Esophagus muscularis mucosa (tissue), 4 donors: Measurements from ENCODE around the gene OTOGL. TPM values are rescaled to one million over a fixed set of nuclear protein-coding genes. Genes with fewer than 3 reads are reported as not detected.
"Not testable (repeated sequence)": the region's sequence is repeated elsewhere in the genome, so short reads cannot be mapped to it uniquely, and the experiment has no call there.

ENCODE experiments used
- DNase-seq: peaks from one replicate; pipeline ENCODE4 v3.0.0-alpha.2; 2017; ENCODE audit errors: extremely low spot score
- H3K27ac ChIP-seq, 4 donors: fragments of 200-600 bp; sonication (generic); replicated peaks in 1 of 4; 1 replicate in 3 of 4; 2 replicates in 1 of 4; pipeline ENCODE4 v1.5.1; 2016 to 2019; ENCODE audit warnings: mild to moderate bottlenecking in 1 of 4
- H3K27me3 ChIP-seq, 4 donors: fragments of 200-600 bp; sonication (generic); one replicate each; pipeline versions ENCODE4 v1.5.1 to v1.6.0; 2016 to 2019
- H3K36me3 ChIP-seq, 4 donors: fragments of 200-600 bp; sonication (generic); one replicate each; pipeline ENCODE4 v1.5.1; 2016 to 2019
- H3K4me1 ChIP-seq, 4 donors: fragments of 200-600 bp; sonication (generic); one replicate each; pipeline ENCODE4 v1.5.1; 2016 to 2019
- H3K4me3 ChIP-seq, 4 donors: fragments of 200-600 bp; sonication (generic); 1 replicate in 2 of 4; 2 replicates in 2 of 4; pipeline ENCODE4 v1.5.1; 2016 to 2019; ENCODE audit warnings: mild to moderate bottlenecking in 4 of 4, moderate library complexity in 1 of 4
- H3K9me3 ChIP-seq, 4 donors: fragments of 200-600 bp; sonication (generic); 1 replicate in 3 of 4; 2 replicates in 1 of 4; pipeline ENCODE4 v1.5.1; 2016 to 2019
- EP300 ChIP-seq: sonication (generic); formaldehyde crosslinking; IDR thresholded peaks from one replicate; pipeline ENCODE4 v1.6.1; 2017; ENCODE audit warnings: antibody characterized with exemption
- POLR2A ChIP-seq: fragments of 450-650 bp; IDR thresholded peaks from one replicate; pipeline ENCODE4 v1.6.1; 2017; ENCODE audit warnings: antibody characterized with exemption, moderate library complexity, mild to moderate bottlenecking, low read depth
- POLR2AphosphoS5 ChIP-seq, 2 donors: sonication (generic); formaldehyde crosslinking; IDR thresholded peaks; one replicate each; pipeline ENCODE4 v1.6.1; 2017; ENCODE audit warnings: antibody characterized with exemption in 2 of 2
- WGBS: methylation state at CpG from one replicate; pipeline ENCODE4 v1.1.5; 2018; 5-methylcytosine and 5-hydroxymethylcytosine counted together
- intact Hi-C: fragments of 100-400 bp; cut with DNase I; formaldehyde crosslinking; loops from one replicate; pipeline ENCODE4 v1.15.1; 2023
- total RNA-seq, 4 donors: library from RNA; depleted of rRNA; stranded (reverse); fragments of >200 nt; gene quantifications; one replicate each; pipeline versions ENCODE4 v1.1.0 to v1.2.1, GENCODE V29; 2016
- TF ChIP-seq, protein P1 (sequence below), 3 experiments: fragments of 200-600 bp in 2 of 3; fragments of 450-650 bp in 1 of 3; sonication (generic) in 2 of 3; IDR thresholded peaks; one replicate each; pipeline ENCODE4 v1.5.1; 2017 to 2019; ENCODE audit warnings: antibody characterized with exemption in 3 of 3, mild to moderate bottlenecking in 2 of 3, moderate library complexity in 1 of 3

Gene OTOGL
- total RNA-seq, 4 donors from 2014 or later, result 0.83 to 2.0 (median 1.6) TPM

DNA sequence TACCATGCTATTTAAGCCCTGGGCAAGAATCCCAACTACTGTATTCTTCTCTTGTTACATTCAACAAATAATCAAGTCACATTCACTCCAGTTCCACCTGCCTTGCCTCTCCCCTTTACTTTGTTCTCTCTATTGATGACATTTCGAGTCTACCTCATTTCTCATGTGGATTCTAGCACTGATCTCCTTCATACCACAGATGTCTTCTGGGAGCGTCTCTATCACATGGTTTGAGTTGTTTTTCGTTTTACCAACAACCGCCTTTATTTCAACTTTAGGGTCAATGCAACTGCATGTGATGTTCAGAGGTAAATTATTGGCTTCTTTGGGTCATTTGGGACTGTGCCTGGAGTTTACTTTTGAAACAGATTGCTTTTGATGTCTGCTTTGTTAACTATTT is 40.7 kb downstream of the OTOGL start:
- no peak overlapping the region for H3K27ac ChIP-seq
- no peaks in the 10 kb centered on the region for H3K27me3 ChIP-seq
- TF ChIP-seq, protein P1, sequence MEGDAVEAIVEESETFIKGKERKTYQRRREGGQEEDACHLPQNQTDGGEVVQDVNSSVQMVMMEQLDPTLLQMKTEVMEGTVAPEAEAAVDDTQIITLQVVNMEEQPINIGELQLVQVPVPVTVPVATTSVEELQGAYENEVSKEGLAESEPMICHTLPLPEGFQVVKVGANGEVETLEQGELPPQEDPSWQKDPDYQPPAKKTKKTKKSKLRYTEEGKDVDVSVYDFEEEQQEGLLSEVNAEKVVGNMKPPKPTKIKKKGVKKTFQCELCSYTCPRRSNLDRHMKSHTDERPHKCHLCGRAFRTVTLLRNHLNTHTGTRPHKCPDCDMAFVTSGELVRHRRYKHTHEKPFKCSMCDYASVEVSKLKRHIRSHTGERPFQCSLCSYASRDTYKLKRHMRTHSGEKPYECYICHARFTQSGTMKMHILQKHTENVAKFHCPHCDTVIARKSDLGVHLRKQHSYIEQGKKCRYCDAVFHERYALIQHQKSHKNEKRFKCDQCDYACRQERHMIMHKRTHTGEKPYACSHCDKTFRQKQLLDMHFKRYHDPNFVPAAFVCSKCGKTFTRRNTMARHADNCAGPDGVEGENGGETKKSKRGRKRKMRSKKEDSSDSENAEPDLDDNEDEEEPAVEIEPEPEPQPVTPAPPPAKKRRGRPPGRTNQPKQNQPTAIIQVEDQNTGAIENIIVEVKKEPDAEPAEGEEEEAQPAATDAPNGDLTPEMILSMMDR (IDR thresholded peaks at IDR 0.05), result no peak
- TF ChIP-seq EP300 (no peak), POLR2A (no peak), POLR2AphosphoS5 (IDR thresholded peaks at IDR 0.05) (no peak)
- no peak for DNase-seq
- no peak overlapping the region for H3K4me3 ChIP-seq
- H3K4me1 ChIP-seq, result peaks cover 0 to 9% (median 6%) of the 10 kb centered on the region in 4 donors
- H3K36me3 ChIP-seq, result no peaks in the 10 kb centered on the region
- WGBS, result 92% methylated on average over 4 of the region's 4 CpGs
- intact Hi-C loops, result loop anchor here (2.0 kb wide), 1 partner anchor 33 kb away; no protein-coding TSS in a partner anchor
- H3K9me3 ChIP-seq, result no peaks in the 10 kb centered on the region

DNA sequence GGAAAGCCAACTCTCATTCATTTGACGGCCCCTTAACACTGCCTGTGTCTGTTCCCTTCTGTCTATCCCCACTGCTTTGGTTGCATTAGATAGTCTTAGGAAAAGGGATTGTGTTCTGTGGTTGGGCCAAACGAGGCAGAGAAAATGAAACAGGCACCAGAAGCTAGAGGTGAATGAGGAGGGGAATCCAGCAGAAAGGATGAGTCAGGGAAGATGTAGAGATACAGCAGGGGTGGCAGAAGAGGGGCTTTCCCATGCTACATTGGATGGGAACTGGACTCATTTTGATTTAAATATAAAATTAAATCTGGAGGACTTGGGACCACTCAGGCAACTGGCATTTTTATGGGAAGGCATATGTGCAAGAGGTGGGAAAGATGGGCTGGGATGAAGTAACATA is 43.3 kb downstream of the OTOGL start:
- WGBS, result 73% methylated on average over 2 of the region's 2 CpGs
- H3K4me3 ChIP-seq, result no peak overlapping the region
- H3K4me1 ChIP-seq, result peaks cover 0 to 4% (median under 1%) of the 10 kb centered on the region in 4 donors
- TF ChIP-seq EP300 (no peak), POLR2A (no peak)
- TF ChIP-seq, protein P1 (IDR thresholded peaks at IDR 0.05), result no peak
- H3K36me3 ChIP-seq, result no peaks in the 10 kb centered on the region
- no peak overlapping the region for H3K27ac ChIP-seq
- H3K27me3 ChIP-seq, result no peaks in the 10 kb centered on the region
- H3K9me3 ChIP-seq, result no peaks in the 10 kb centered on the region
- DNase-seq, result no peak
- intact Hi-C loops, result no loop called here

DNA sequence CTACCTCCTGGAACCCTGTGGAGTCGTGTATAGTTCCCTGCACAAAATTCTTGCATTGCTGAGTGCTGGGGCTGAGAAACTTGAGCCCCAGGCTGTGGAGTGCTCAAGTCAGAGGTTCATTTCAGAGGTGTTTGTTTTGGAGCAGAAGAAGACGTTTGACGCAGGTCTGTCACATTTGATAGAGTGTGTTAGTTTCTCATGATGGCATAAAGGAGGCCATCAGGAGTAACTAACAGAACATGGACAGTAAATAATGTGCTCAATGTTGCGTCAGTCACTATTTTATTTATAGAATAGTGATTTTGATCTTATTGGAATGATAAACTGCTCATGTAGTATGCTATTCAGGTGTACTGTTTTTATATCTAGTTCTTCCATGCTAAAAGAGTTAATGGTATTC is 44.2 kb downstream of the OTOGL start:
- no peak overlapping the region for H3K27ac ChIP-seq
- H3K4me3 ChIP-seq, result no peak overlapping the region
- intact Hi-C loops, result no loop called here
- no peak for TF ChIP-seq POLR2AphosphoS5 (IDR thresholded peaks at IDR 0.05)
- TF ChIP-seq, protein P1 (IDR thresholded peaks at IDR 0.05), result no peak
- no peak for TF ChIP-seq EP300
- TF ChIP-seq POLR2A, result no peak
- no peaks in the 10 kb centered on the region for H3K27me3 ChIP-seq
- no peaks in the 10 kb centered on the region for H3K4me1 ChIP-seq
- no peak for DNase-seq
- no peaks in the 10 kb centered on the region for H3K9me3 ChIP-seq
- 91% methylated on average over 4 of the region's 4 CpGs for WGBS
- no peaks in the 10 kb centered on the region for H3K36me3 ChIP-seq

DNA sequence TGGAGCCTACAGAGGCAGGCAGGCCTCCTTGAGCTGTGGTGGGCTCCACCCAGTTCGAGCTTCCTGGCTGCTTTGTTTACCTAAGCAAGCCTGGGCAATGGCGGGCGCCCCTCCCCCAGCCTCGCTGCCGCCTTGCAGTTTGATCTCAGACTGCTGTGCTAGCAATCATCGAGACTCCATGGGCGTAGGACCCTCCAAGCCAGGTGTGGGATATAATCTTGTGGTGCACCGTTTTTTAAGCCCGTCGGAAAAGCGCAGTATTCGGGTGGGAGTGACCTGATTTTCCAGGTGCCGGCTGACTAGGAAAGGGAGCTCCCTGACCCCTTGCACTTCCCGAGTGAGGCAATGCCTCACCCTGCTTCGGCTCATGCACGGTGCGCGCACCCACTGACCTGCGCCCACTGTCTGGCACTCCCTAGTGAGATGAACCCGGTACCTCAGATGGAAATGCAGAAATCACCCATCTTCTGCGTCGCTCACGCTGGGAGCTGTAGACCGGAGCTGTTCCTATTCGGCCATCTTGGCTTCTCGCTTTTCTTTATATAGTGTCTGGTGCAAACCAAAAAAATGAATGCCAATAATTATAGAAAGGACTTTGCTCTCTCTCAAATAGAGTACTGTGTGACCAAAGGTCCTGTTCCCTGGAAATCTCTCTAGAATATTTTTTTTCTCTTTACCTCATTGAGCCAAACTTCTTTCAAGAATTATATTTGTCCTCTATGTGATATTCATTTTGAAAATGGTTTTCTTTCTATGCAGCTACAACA is 50.4 kb downstream of the OTOGL start:
- H3K4me3 ChIP-seq, H3K4me1 ChIP-seq, H3K9me3 ChIP-seq, DNase-seq, H3K27ac ChIP-seq, intact Hi-C loops, H3K36me3 ChIP-seq, H3K27me3 ChIP-seq: not testable (repeated sequence)
- 95% methylated on average over 16 of the region's 26 CpGs for WGBS

DNA sequence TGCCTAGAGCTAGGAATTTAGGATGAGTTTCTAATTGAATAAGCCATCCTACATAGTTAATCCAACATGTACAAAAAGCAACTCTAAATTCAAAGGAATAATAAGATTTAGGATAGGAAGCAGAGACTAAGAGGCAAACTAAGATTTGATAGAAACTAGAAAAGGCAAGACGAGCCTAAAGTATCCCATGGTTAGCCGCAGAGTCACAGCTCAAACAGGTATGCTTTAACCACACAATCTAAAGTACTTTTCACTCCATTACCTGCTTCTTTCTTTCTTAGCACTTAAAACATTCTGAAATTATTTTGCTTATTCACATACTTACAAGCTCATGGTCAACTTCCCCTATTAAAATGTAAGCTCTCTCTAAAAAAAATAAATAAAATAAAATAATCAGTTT is 51.8 kb downstream of the OTOGL start:
- Histone ChIP-seq H3K4me1 (peaks cover 0 to 9% (median 3%) of the 10 kb centered on the region in 4 donors), H3K4me3 (no peak overlapping the region), H3K36me3 (no peaks in the 10 kb centered on the region), H3K27me3 (no peaks in the 10 kb centered on the region), H3K9me3 (no peaks in the 10 kb centered on the region), H3K27ac (no peak overlapping the region)
- no peak for DNase-seq
- 81% methylated on average over 2 of the region's 2 CpGs for WGBS
- TF ChIP-seq POLR2AphosphoS5 (IDR thresholded peaks at IDR 0.05), result no peak
- no peak for TF ChIP-seq POLR2A
- TF ChIP-seq, protein P1 (IDR thresholded peaks at IDR 0.05), result no peak
- no peak for TF ChIP-seq EP300
- intact Hi-C loops, result no loop called here
